ENCODE data around the gene FST.

FST gene

GRCh38 chr5:53473633-53474032, 6.8 kb upstream of the FST start:
- DNase-seq (ENCODE audit: low spot score): no peak

DNA sequence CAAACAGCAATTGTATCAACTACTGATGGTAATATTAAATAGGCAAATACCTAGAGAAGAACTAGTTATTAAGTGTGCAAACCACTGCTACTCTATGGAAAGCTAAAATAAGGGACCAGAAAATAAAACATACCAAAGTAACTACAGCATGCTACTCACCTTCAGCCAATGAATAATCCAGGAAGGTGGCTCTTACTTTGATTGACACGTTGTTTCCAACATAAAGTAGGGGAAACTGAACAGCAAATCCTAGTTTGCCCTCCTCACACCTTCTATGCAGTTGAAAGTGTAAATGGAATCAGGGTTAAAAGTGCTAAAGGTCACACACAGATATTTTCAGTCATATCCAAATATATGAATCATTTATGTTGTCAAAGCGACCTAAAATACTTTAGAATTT, 5.1 kb upstream of the FST start:
- no peak for DNase-seq (ENCODE audit: low spot score)

- no peak for DNase-seq (ENCODE audit: low spot score)
Measured at GRCh38 chr5:53476019-53476418, 4.4 kb upstream of the FST start.

DNA sequence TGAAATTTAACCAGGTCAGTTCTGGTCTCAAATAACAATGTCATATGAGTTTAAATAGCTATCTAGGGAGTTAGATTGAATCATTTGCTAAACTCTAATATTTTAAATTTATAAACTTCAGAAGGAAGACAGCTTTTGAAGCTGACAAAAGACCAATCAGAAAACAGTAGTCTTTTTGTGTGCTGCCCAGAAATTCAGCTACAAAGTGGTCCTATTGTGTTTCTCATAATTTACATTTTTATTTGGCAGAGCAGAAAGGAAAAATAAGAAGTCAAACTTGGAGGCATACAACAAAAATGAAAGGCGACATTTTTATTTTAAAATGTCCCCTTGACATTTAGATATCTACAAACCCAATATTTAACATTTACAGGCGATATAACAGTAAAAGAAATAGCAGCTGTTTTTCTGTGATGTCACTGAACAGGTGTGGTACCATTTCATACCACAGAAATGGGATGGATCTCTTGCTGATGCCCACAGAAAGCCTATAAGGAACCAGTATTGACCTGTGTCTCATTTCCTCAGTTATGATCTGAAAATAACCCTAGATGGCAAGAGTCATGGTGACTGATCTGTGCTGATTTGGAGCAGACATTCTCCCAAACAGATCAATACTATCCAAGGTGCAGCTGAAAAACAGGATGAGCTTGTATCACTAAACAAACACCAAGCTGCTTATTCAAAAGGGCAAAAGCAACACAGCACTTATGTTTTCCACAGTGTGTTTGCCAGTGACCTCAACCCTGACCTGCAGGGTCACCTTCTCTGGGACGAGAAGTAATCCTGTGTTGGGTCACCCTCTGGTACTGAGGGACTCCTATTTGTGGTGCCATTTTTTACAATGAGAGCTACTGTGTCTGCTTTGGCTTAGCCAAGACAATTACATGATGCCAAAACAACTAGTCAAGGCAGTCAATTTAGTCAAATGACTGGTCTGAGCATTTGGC, 3.6 kb upstream of the FST start:
- no peak for DNase-seq (ENCODE audit: low spot score)

DNA sequence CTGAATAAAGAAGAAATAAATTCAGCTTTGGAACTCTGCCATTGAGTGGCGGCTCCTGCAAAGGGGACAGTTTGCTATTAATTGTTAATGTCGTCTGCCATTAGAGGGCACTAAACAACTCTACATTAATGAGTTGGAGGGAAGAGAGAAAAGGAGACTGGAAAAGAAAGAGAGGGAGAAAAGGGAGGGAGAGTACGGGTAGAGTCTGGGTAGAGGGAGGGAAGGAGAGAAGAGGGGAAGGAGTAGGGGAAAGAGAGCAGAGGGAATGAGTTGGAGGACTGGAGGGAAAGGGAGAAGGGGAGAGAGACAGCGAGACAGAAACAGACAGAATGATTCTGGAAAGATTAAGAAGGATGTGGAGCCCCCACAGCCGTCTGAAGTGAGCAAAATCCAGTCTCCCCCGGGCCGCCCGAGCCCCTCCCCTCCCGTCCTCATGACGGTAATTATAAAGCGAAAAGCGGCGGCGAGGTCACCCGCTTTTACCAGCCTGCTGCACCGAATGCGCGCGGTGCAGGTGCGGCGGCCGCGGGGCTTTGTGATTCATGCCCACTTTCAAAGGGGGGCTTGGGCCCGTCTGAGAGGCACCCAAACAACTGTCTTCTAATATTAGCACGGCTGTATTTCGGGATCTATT, 1.9 kb upstream of the FST start:
- DNase-seq (ENCODE audit: low spot score): peak; percentile 50

DNA sequence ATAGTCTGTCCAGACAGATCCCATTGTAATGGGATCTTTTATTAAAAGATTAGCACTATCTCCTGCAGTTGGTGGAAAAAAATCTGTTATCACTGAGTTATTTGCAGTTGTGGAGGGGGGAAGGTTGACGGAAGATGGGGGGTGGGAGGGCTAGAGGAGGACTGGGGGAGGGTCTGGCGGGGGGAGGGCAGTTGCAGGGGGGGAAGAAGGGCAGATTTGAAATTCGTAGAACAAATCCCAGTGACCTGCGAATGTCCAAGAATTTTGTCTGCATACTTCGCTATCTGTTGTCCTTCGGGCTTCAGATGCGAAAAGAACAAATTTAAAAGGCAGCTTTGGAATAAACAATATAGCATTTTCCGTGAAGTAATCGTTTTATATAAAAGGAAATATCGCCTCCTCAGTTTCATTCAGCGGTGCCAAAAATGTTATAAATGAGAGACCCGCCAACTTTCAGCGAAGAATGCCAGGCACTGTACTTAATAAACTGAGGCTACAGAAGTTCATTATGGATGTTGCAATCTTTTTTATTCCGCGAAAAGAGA, 1.3 kb upstream of the FST start:
- no peak for DNase-seq (ENCODE audit: low spot score)

DNA sequence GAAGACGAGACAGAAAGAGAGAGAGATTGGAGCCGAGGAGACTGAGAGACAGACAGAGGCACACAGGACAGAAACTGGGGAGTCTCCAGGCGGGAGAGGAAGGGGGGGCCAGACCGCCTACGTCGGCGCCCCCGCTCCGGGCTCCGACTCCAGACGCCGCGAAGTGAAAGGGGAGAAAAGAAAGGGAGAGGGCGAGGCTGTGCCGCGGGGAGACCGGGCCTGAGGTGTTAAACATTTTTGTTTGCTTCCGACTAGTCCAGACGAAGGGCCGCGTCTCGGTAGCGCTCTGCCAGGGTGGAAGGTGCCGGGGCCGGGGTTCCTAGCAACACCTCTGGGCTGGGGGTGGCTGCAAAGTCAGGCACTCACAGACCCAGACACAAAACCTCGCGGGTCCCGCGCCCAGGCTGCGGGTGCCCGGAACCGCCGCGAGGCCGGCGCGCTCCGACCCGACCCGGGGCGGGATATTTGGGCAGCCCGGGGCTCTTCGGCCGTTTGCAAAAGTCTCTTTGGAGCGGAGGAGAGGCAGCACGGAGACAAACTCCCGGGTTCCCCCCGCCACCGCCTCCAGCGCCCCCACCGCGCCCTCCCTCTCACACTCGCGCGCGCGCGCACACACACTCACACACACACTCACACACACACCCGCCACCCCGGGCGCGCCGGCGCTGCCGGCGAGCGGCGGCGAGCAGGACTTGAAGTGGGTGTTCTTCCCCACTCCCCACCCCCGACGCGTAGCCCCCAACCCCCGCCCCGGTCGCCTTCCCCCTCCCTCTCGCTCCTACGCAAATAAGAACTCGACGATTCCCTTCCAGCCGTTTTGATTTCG, 626 bp upstream of the FST start:
- peak; percentile 21 for DNase-seq (ENCODE audit: low spot score)

DNA sequence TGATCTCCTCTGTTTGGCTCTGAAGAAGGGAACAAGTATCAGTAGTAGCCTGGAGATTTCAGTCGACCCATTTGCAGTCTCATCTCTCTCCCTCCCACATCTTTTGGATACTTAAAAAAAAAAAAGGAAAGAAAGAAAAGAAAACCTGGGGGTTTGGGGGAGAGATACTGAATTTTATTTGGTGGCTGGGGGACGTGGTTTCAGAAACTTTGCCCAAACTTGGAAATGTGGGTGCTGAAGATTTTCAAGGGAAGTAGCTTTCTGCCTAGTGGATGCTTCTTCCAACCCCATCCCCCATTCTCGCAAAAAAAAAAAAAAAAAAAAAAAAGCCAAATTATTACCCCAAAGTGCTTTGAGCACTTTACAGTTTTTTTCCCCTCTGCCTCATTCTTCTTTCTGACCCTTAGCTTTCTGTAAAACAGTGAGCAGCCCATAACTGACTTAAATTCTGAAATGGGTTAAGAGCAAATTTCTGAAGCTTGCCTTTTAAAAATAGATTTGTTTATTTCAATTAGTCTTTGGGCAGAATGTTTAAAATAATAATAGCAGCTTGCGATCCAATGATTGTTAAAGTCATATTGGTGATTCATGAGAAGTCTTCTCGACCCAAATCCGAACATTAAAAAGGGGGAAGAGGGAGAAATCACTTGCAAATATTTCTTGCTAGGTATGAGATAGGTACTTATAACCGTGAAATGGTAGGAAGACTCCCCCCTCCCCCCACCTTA, 894 bp downstream of the FST start:
- no peak for DNase-seq (ENCODE audit: low spot score)

GRCh38 chr5:53481887-53482716, 1.7 kb downstream of the FST start:
- DNase-seq (ENCODE audit: low spot score): peak; percentile 56

DNA sequence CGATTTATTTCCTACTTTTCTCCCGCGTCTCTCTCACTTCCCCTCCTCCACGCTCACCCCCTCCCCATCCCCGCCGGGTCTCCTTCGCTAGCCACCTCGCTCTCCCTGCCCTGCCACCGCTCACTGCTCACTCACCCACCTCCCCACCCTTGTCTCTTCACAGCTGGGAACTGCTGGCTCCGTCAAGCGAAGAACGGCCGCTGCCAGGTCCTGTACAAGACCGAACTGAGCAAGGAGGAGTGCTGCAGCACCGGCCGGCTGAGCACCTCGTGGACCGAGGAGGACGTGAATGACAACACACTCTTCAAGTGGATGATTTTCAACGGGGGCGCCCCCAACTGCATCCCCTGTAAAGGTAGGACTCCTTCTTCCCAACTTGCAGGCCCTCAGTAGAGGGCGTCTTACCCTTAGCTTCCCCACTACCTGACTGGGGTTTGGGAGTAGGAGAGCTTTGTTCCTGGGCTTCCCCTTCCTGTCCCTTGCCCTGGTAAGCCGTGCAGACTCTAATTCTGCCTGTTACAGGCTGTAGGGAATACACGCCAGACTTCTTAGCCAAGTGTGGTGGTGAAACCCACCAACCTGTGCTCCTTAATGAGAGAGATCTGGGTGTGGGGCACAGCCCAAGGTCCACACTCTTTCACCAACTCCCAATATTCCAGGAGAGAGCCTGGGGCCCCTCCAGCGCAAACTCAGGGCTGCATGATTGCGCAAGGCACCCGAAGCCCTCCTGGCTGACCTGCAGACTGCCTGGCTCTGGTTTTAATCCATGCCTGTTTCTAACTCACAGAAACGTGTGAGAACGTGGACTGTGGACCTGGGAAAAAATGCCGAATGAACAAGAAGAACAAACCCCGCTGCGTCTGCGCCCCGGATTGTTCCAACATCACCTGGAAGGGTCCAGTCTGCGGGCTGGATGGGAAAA, 2.5 kb downstream of the FST start:
- peak; percentile 41 for DNase-seq (ENCODE audit: low spot score)

GRCh38 chr5:53487436-53487835, 7.0 kb downstream of the FST start:
- no peak for DNase-seq (ENCODE audit: low spot score)

DNA sequence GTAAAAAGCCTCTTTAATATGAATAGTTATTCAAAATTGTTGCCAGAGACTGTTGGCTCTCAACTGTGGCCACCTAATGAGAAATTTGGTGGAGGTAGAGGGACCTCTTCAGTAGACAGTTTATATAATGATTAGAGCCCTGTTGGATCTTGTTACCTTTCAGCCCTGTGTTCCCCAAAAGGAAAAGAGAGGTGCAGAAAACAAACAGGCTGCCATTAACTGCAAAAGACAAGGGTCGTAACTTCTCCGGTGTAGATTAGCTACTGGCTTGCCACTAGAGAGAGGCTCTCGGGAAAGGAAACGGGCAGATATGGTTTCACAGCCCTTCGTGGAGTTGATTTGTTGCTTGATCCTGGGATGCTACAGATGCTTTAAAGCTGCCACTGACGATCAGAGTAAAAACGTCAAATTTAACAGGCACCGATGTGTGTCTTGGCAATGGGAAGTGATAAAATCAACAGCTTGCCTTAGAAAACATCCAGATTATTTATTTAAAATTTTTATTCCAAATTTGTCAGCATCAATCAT, 7.8 kb downstream of the FST start:
- no peak for DNase-seq (ENCODE audit: low spot score)

GRCh38 chr5:53490747-53491146, 10.3 kb downstream of the FST start:
- DNase-seq (ENCODE audit: low spot score): peak; percentile 54

DNA sequence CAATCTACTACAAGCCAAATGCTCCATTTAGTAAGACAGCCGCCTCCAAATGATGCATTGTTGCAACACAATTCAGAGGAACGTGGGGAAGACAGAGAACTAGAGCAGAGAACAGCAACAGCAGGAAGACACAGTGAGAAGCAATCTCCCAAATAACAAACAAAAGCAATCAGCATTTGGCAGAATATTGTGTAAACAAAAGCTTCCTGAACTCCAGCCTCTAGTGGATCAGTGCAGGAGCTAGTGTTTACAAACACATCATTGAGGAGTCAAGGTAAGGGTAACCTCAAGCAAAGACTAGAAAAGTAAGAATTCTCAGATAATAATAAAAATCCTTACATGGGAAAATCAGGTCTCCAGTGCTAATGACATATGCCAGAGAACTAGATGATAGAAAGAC, 20.6 kb downstream of the FST start:
- DNase-seq (ENCODE audit: low spot score): no peak

GRCh38 chr5:53503562-53504218, 23.3 kb downstream of the FST start:
- DNase-seq (ENCODE audit: low spot score): no peak

- DNase-seq (ENCODE audit: low spot score): no peak
Measured at GRCh38 chr5:53507013-53507412, 26.6 kb downstream of the FST start.

GRCh38 chr5:53508125-53508524, 27.7 kb downstream of the FST start:
- no peak for DNase-seq (ENCODE audit: low spot score)

DNA sequence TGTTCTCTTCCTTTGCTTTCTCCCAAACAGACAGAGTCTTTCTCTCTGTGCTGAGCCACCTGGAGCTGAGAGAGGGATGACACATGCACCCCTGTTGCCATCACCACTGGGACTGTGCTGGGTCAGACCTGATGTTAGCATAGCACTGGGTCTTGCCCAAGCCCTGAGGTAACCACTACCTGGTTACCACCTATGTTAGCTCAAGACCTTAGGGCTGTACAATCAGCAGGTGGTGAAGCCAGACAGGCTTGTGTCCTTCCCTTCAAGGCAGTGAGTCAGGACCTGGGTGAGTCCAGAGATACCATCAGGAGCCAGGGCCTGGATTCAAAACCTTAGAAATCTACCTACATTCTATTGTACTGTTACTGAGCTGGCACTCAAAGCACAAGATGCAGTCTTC, 32.1 kb downstream of the FST start:
- DNase-seq (ENCODE audit: low spot score): no peak

DNA sequence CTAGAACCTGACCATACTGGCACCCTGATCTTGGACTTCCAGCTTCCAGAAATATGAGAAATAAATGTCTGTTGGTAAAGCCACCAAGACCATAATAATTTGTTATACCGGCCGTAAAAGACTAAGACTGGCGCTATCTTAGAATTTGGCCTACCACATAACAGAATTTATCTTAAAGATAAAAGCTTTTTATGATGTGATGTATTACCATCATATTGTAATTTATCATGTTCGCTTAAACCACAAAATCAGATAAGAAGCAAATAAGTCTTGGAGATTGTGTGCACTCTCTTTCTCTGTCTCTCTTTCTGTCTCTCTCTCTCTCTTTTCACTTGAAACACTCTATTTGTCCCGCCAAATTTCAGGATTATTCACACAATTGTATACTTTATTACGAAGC, 35.6 kb downstream of the FST start:
- no peak for DNase-seq (ENCODE audit: low spot score)

All from kidney tubule cell (primary cell).